ENCODE measurements around the gene SCARB2. TPM values are rescaled to one million over a fixed set of nuclear protein-coding genes. Genes with fewer than 3 reads are reported as not detected.

SCARB2 gene
- polyA plus RNA-seq, 1 experiment, result 65.3 TPM

DNA sequence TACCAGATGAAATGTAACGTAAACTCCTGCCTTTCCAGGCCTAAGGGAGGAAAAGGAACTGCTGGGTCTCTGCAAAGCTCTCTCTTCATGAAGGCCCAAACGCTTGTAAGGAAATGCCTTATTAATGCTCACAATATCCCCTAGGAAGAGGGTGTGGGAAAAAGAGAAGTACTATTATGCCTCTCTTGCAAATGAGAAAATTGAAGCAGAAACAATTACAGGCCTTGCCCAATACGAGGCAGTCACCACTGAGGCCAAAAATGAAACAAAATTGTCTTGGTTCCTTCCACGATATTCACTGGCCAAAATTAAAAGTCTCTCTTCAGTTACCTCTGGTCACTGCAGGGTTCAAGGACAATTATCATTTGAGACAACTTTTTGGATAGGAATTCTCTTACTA lies 3.2 kb downstream of the SCARB2 start:
- POLR2A ChIA-PET, result no interaction called here
- CTCF ChIA-PET, result interaction anchor here (1.0 to 4.3 kb wide), 2 partner anchors 31 to 96 kb away, joined by 3 to 17 read pairs; partner anchors contain the start of gene STBD1
- H3K27me3 ChIP-seq (ENCODE audit: control insufficient read depth, insufficient read depth, low read length), result no peaks in the 10 kb centered on the region
- no peaks in the 10 kb centered on the region for H3K36me3 ChIP-seq (ENCODE audit: control insufficient read depth, insufficient read depth, low read length)
- TF ChIP-seq, protein P1, sequence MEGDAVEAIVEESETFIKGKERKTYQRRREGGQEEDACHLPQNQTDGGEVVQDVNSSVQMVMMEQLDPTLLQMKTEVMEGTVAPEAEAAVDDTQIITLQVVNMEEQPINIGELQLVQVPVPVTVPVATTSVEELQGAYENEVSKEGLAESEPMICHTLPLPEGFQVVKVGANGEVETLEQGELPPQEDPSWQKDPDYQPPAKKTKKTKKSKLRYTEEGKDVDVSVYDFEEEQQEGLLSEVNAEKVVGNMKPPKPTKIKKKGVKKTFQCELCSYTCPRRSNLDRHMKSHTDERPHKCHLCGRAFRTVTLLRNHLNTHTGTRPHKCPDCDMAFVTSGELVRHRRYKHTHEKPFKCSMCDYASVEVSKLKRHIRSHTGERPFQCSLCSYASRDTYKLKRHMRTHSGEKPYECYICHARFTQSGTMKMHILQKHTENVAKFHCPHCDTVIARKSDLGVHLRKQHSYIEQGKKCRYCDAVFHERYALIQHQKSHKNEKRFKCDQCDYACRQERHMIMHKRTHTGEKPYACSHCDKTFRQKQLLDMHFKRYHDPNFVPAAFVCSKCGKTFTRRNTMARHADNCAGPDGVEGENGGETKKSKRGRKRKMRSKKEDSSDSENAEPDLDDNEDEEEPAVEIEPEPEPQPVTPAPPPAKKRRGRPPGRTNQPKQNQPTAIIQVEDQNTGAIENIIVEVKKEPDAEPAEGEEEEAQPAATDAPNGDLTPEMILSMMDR (IDR thresholded peaks at IDR 0.05; ENCODE audit: insufficient read depth, low read depth, low read length), result no peak
- DNase-seq (ENCODE audit: low read depth), result no peak
- no peak overlapping the region for H3K4me3 ChIP-seq (ENCODE audit: low read depth, low read length)

DNA sequence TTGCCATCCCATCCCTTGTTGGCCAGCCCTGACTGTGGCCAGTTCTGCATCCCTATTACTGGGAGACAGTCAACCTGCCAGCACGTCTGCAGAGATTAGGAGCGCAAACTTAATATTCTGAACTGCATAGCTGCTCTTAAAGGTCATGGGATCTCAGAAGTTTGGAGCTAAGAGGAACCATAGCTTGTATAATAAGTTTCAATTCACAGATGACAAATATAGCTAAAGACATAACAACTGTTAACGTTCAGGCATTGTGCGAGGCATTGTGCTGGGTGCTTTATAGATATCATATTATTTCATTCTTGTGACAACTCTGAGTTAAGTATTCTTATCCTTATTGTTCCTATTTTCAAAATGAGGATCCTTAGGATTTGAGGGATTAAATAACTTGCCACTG lies 3.7 kb downstream of the SCARB2 start:
- no peaks in the 10 kb centered on the region for H3K36me3 ChIP-seq (ENCODE audit: control insufficient read depth, insufficient read depth, low read length)
- CTCF ChIA-PET, result interaction anchor here (4.3 kb wide), 1 partner anchor 30 kb away, joined by 17 read pairs; no protein-coding TSS in a partner anchor
- no peak for DNase-seq (ENCODE audit: low read depth)
- no peak overlapping the region for H3K4me3 ChIP-seq (ENCODE audit: low read depth, low read length)
- TF ChIP-seq, protein P1 (IDR thresholded peaks at IDR 0.05; ENCODE audit: insufficient read depth, low read depth, low read length), result no peak
- POLR2A ChIA-PET, result no interaction called here
- no peaks in the 10 kb centered on the region for H3K27me3 ChIP-seq (ENCODE audit: control insufficient read depth, insufficient read depth, low read length)

DNA sequence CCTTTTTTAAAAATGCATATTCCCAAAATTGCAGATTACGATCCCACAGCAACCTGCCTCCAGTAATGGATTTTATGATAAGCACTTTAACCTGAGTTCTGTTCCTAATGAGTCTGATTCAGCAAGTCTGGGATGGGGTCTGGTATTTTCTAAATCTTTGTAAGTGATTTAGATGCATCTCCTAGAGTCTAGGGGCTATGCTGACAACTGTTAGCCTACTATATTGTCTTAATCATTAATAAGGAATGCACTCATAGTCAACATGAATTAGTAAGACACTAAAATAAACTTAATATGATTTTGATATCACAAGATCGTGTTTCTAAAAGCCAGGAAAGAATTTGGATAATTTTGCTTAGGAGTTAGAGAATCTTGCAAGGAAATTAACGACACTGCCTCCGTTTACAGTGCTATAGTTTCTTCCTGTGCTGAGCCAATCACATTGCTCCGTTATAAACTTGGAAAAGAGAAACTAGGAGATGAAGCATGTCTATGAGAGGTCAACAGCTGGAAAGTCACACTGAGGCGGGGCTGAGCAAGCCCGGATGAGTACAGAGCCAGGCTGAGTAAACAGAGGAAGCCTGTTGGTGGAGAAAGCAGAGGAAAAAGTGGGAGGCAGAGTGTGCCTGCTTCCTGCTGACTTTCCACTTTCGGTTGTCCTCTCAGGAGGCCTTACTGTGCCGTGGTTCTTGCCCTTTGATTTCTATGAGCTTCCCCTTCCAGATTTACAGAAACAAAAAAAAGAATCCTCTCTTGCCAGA lies 5.4 kb downstream of the SCARB2 start:
- POLR2A ChIA-PET, result no interaction called here
- H3K36me3 ChIP-seq (ENCODE audit: control insufficient read depth, insufficient read depth, low read length), result no peaks in the 10 kb centered on the region
- peak overlapping the region; percentile 21 for H3K4me3 ChIP-seq (ENCODE audit: low read depth, low read length)
- TF ChIP-seq, protein P1 (IDR thresholded peaks at IDR 0.05; ENCODE audit: insufficient read depth, low read depth, low read length), result no peak
- peak; percentile 71 for DNase-seq (ENCODE audit: low read depth)
- H3K27me3 ChIP-seq (ENCODE audit: control insufficient read depth, insufficient read depth, low read length), result no peaks in the 10 kb centered on the region
- CTCF ChIA-PET, result interaction anchor here (1.0 to 5.1 kb wide), 3 partner anchors 11 to 62 kb away, joined by 3 to 21 read pairs (median 4); no protein-coding TSS in a partner anchor

DNA sequence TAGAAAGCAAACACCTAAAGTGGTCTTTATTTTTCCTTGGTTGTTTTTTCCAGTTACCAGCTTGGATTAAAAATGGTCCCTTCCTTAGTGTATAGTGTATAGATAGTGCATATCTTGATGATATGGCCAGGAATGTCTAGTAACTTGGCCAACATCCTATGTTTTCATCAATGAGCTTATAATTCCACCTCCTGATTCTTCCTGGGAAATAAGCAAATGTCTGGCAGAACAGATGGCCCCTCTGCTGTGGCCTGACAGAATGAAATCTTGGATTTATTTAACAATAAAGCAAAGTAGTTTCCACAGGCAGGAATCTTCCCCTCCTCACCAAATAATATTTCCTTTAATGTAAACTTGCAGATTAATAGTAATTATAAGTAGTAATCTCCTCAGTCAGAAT lies 6.1 kb downstream of the SCARB2 start:
- no peak overlapping the region for H3K4me3 ChIP-seq (ENCODE audit: low read depth, low read length)
- no peaks in the 10 kb centered on the region for H3K36me3 ChIP-seq (ENCODE audit: control insufficient read depth, insufficient read depth, low read length)
- no peak for DNase-seq (ENCODE audit: low read depth)
- ChIA-PET CTCF (interaction anchor here (5.1 kb wide), 1 partner anchor 28 kb away, joined by 21 read pairs; no protein-coding TSS in a partner anchor), POLR2A (no interaction called here)
- no peaks in the 10 kb centered on the region for H3K27me3 ChIP-seq (ENCODE audit: control insufficient read depth, insufficient read depth, low read length)
- TF ChIP-seq, protein P1 (IDR thresholded peaks at IDR 0.05; ENCODE audit: insufficient read depth, low read depth, low read length), result no peak

DNA sequence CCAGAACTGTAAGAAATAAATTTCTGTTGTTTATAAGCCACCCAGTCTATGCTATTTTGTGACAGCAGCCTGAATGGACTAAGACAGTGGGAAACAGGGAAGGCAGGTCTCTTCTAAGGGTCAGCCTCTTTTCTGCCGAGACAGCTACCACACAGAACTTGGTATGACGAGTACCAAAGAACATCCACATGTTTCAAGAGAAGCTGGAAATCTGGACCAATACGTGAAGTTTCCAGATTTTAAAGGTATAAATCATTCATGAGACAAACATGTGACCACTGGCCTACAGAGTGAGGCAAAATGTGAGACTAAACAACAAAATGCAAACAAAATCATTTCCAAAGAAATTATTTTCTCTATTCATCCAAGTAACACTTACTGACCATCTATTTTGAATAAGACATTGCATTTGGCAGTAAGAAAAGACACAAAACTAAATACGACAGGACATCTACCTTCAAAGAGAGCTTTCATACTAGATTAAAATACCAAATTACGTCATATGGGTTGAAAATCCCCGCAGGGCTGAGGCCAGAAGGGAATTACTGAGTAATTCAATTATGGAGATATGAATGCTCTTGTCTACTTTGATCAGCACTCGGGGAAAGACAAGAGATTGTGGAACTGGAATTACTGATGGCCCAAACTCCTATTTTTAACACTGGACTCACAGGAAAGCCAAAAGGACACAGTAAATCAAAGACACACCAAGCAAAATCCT lies 7.2 kb downstream of the SCARB2 start:
- CTCF ChIA-PET, result interaction anchor here (5.1 kb wide), 1 partner anchor 27 kb away, joined by 21 read pairs; no protein-coding TSS in a partner anchor
- POLR2A ChIA-PET, result no interaction called here
- H3K36me3 ChIP-seq (ENCODE audit: control insufficient read depth, insufficient read depth, low read length), result no peaks in the 10 kb centered on the region
- no peak overlapping the region for H3K4me3 ChIP-seq (ENCODE audit: low read depth, low read length)
- no peaks in the 10 kb centered on the region for H3K27me3 ChIP-seq (ENCODE audit: control insufficient read depth, insufficient read depth, low read length)
- no peak for DNase-seq (ENCODE audit: low read depth)
- TF ChIP-seq, protein P1 (IDR thresholded peaks at IDR 0.05; ENCODE audit: insufficient read depth, low read depth, low read length), result no peak

Data from BJ (cell line).